Measurements from ENCODE around the gene TYK2.
"Not testable (repeated sequence)": the region's sequence is repeated elsewhere in the genome, so short reads cannot be mapped to it uniquely, and the experiment has no call there.

Gene TYK2

DNA sequence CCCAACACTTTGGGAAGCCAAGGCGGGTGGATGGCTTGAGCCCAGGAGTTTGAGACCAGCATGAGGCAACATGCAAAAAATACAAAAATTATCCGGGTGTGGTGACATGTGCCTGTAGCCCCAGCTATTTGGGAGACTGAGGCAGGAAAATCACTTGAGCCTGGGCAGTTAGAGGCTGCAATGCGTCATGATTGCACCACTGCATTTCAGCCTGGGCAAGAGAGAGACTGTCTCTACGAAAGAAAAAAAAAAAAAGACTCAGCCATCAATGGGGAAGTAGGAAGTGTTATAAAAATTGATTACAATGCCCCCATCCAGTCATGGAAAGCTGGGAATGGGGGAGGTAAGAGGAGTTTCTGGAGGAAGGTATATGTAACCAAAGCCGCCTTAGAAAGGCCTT lies 5.4 kb downstream of the TYK2 start:
- TF ChIP-seq EZH2phosphoT487 (IDR thresholded peaks at IDR 0.05; ENCODE audit: borderline replicate concordance): no peak
- TF ChIP-seq, protein P1, sequence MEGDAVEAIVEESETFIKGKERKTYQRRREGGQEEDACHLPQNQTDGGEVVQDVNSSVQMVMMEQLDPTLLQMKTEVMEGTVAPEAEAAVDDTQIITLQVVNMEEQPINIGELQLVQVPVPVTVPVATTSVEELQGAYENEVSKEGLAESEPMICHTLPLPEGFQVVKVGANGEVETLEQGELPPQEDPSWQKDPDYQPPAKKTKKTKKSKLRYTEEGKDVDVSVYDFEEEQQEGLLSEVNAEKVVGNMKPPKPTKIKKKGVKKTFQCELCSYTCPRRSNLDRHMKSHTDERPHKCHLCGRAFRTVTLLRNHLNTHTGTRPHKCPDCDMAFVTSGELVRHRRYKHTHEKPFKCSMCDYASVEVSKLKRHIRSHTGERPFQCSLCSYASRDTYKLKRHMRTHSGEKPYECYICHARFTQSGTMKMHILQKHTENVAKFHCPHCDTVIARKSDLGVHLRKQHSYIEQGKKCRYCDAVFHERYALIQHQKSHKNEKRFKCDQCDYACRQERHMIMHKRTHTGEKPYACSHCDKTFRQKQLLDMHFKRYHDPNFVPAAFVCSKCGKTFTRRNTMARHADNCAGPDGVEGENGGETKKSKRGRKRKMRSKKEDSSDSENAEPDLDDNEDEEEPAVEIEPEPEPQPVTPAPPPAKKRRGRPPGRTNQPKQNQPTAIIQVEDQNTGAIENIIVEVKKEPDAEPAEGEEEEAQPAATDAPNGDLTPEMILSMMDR (conservative IDR thresholded peaks at IDR 0.05; ENCODE audit: low read length): no peak
- H3K4me2 ChIP-seq (ENCODE audit: low read depth, low read length, poor library complexity, severe bottlenecking): no peak overlapping the region
- H3F3A ChIP-seq (ENCODE audit: low read depth): no peaks in the 10 kb centered on the region
- H3K79me2 ChIP-seq (ENCODE audit: insufficient read depth, low read length): peaks cover 17% of the 10 kb centered on the region
- H3K9ac ChIP-seq (ENCODE audit: low read depth, low read length, poor library complexity, severe bottlenecking): no peak overlapping the region
- peaks cover 3% of the 10 kb centered on the region for H4K20me1 ChIP-seq (ENCODE audit: insufficient read depth, low read length, poor library complexity, severe bottlenecking)
- H3K4me1 ChIP-seq (ENCODE audit: insufficient read depth, low read length, poor library complexity, severe bottlenecking): peaks cover 6% of the 10 kb centered on the region
- H3K27me3 ChIP-seq (ENCODE audit: insufficient read depth, low read length, poor library complexity, severe bottlenecking): no peaks in the 10 kb centered on the region
- H3K4me3 ChIP-seq (ENCODE audit: low read length, poor library complexity, severe bottlenecking): no peak overlapping the region
- no peaks in the 10 kb centered on the region for H3K9me3 ChIP-seq (ENCODE audit: insufficient read depth, low read depth, low read length)
- H2AFZ ChIP-seq (ENCODE audit: low read length): no peak overlapping the region
- peaks cover 5% of the 10 kb centered on the region; the same call in 1 of the 2 replicates for H3K36me3 ChIP-seq (ENCODE audit: insufficient read depth, low read length)
- no peaks in the 10 kb centered on the region for H3K9me2 ChIP-seq (replicated peaks; ENCODE audit: low read depth, low read length)

DNA sequence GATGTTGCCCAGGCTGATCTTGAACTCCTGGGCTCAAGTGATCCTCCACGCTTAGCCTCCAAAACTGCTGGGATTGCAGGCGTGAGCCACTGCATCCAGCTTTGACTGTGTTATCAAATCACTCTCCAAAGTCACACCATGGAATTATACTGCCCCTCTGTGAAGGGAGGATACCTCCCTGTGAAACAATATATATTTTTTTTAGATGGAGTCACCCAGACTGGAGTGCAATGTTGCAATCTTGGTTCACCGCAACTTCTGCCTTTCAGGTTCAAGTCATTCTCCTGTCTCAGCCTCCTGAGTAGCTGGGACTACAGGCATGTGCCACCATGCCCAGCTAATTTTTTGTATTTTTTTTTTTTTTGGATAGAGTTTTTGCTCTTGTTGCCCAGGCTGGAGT lies 7.7 kb downstream of the TYK2 start:
- Histone ChIP-seq H3K4me2 (ENCODE audit: low read depth, low read length, poor library complexity, severe bottlenecking) (no peak overlapping the region), H3F3A (ENCODE audit: low read depth) (no peaks in the 10 kb centered on the region), H3K36me3 (ENCODE audit: insufficient read depth, low read length) (peaks cover 23% of the 10 kb centered on the region; the same call in 1 of the 2 replicates), H3K27me3 (ENCODE audit: insufficient read depth, low read length, poor library complexity, severe bottlenecking) (no peaks in the 10 kb centered on the region), H3K9me3 (ENCODE audit: insufficient read depth, low read depth, low read length) (no peaks in the 10 kb centered on the region), H2AFZ (ENCODE audit: low read length) (no peak overlapping the region), H3K4me1 (ENCODE audit: insufficient read depth, low read length, poor library complexity, severe bottlenecking) (no peaks in the 10 kb centered on the region), H3K9ac (ENCODE audit: low read depth, low read length, poor library complexity, severe bottlenecking) (no peak overlapping the region), H4K20me1 (ENCODE audit: insufficient read depth, low read length, poor library complexity, severe bottlenecking) (no peaks in the 10 kb centered on the region), H3K4me3 (ENCODE audit: low read length, poor library complexity, severe bottlenecking) (no peak overlapping the region), H3K79me2 (ENCODE audit: insufficient read depth, low read length) (no peaks in the 10 kb centered on the region), H3K9me2 (replicated peaks; ENCODE audit: low read depth, low read length) (no peaks in the 10 kb centered on the region)
- TF ChIP-seq, protein P1 (conservative IDR thresholded peaks at IDR 0.05; ENCODE audit: low read length): no peak
- TF ChIP-seq EZH2phosphoT487 (IDR thresholded peaks at IDR 0.05; ENCODE audit: borderline replicate concordance): no peak

DNA sequence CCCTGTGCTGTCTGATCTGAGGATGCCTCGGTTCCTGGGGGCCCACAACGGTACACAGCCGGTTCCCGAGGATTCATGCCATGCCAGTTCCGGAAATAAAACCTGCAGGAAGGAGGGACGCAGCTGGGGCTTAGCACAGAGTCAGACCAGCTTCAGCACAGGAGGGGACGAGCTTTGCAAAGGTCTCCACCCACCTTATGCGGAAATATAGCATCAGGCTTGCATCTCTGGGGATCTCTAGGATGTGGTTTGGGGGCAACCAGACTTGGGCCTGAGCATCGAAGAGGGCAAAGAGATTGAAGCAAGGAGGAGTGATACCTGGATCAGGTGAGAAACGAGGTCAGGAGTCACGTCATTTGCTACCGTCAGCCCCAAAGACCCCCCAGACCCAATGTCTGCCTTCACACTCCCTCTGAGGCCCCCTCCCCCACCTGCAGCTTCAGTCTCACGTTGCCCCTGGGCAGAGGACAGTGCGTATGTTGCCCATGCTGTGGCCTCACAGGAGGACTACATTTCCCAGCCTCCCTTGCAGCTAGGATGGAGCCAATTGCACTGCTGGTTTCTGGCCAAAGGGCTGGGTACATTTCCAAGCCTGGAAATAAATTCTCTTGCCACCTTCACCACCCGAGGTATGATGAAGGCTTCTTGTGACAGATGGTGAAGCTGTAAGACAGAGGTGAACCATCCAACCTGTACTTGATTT lies 12.1 kb downstream of the TYK2 start:
- H3K4me3 ChIP-seq (ENCODE audit: low read length, poor library complexity, severe bottlenecking): no peak overlapping the region
- TF ChIP-seq, protein P1 (conservative IDR thresholded peaks at IDR 0.05; ENCODE audit: low read length): no peak
- TF ChIP-seq EZH2phosphoT487 (IDR thresholded peaks at IDR 0.05; ENCODE audit: borderline replicate concordance): no peak
- H3F3A ChIP-seq (ENCODE audit: low read depth): no peaks in the 10 kb centered on the region
- H3K9me2 ChIP-seq (replicated peaks; ENCODE audit: low read depth, low read length): no peaks in the 10 kb centered on the region
- no peak overlapping the region for H2AFZ ChIP-seq (ENCODE audit: low read length)
- no peak overlapping the region for H3K4me2 ChIP-seq (ENCODE audit: low read depth, low read length, poor library complexity, severe bottlenecking)
- peaks cover 57% of the 10 kb centered on the region; the same call in 1 of the 2 replicates for H3K36me3 ChIP-seq (ENCODE audit: insufficient read depth, low read length)
- no peaks in the 10 kb centered on the region for H3K9me3 ChIP-seq (ENCODE audit: insufficient read depth, low read depth, low read length)
- no peaks in the 10 kb centered on the region for H3K79me2 ChIP-seq (ENCODE audit: insufficient read depth, low read length)
- no peaks in the 10 kb centered on the region for H3K27me3 ChIP-seq (ENCODE audit: insufficient read depth, low read length, poor library complexity, severe bottlenecking)
- H3K4me1 ChIP-seq (ENCODE audit: insufficient read depth, low read length, poor library complexity, severe bottlenecking): no peaks in the 10 kb centered on the region
- H4K20me1 ChIP-seq (ENCODE audit: insufficient read depth, low read length, poor library complexity, severe bottlenecking): no peaks in the 10 kb centered on the region
- H3K9ac ChIP-seq (ENCODE audit: low read depth, low read length, poor library complexity, severe bottlenecking): no peak overlapping the region

DNA sequence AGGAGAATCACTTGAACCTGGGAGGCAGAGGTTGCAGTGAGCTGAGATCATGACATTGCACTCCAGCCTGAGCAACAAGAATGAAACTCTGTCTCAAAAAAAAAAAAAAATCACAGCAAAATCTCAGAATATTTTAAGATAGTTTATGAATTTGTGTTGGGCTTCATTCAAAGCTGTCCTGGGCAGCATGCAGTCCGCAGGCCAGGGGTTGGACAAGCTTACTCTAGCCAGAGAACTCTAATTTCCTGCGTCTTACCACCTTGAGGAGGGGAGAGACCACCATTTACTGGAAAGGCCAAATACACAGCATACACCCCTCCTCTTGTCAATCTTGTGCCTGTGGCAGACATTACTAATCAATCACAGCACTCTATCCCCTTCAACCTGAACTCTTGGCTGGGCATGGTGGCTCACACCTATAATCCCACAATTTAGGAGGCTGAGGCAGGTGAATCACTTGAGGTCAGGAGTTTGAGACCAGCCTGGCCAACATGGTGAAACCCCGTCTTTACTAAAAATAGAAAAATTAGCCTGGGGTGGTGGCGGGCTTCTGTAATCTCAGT lies 13.3 kb downstream of the TYK2 start:
- not testable (repeated sequence) for H3K9ac ChIP-seq (ENCODE audit: low read depth, low read length, poor library complexity, severe bottlenecking); H3K79me2 ChIP-seq (ENCODE audit: insufficient read depth, low read length); H2AFZ ChIP-seq (ENCODE audit: low read length); H3K27me3 ChIP-seq (ENCODE audit: insufficient read depth, low read length, poor library complexity, severe bottlenecking); H3K9me3 ChIP-seq (ENCODE audit: insufficient read depth, low read depth, low read length); H4K20me1 ChIP-seq (ENCODE audit: insufficient read depth, low read length, poor library complexity, severe bottlenecking); H3K4me2 ChIP-seq (ENCODE audit: low read depth, low read length, poor library complexity, severe bottlenecking); H3K4me1 ChIP-seq (ENCODE audit: insufficient read depth, low read length, poor library complexity, severe bottlenecking); H3F3A ChIP-seq (ENCODE audit: low read depth); H3K4me3 ChIP-seq (ENCODE audit: low read length, poor library complexity, severe bottlenecking); H3K9me2 ChIP-seq (replicated peaks; ENCODE audit: low read depth, low read length)
- peaks cover 68% of the 10 kb centered on the region; the same call in 1 of the 2 replicates for H3K36me3 ChIP-seq (ENCODE audit: insufficient read depth, low read length)

Measured in Loucy (cell line).